ENCODE results near the gene GMNN.

Gene GMNN

DNA sequence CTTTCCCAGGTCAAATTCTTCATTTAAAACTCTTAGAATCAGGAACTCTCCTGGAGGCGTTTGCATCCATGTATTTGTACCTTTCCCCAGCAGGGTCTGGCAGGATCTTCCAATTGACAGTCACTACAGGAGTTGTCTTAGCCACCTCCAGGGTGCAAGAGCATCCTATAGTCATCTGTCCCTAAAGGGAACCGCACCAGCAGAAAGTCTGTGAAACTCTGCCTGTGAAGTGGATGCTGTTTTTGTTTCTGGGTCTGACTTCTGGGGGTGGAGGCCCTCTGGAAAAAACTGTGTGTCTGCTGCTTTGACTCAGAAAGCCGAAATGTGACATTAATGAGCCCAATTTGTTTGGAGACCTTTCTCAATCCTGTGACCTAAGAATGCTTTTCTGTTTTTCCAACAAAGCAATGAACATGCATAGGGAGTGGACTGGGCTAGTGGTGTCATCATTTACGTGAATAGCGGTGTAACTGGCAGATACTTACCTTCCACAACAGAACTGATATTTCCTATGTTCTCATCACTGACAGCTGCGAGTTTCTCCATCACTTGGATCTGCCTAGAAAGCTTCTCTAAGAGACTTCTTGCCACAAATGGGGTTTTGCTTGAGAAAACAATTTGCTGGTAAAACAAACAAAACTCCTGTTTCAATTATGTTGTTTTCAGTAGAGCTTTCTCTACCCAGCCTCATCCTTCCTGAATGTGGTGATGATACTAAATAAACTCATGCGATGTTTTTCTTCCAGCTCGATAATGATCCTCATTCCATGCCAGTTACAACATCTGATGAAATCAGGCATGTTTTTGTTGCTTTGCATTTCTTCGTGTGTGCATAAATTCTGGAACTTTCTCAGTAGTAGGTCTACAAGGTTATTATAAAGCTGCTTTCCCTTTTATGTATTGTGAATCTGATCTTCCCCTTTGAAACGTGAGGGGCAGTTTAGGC, 57.3 kb downstream of the GMNN start:
- in situ Hi-C loops (cut with HindIII; ENCODE audit: low pct_ligation_motif_present, low pct_unique_long_range_greater_than_20kb, low sequenced_read_pairs), result no loop called here

DNA sequence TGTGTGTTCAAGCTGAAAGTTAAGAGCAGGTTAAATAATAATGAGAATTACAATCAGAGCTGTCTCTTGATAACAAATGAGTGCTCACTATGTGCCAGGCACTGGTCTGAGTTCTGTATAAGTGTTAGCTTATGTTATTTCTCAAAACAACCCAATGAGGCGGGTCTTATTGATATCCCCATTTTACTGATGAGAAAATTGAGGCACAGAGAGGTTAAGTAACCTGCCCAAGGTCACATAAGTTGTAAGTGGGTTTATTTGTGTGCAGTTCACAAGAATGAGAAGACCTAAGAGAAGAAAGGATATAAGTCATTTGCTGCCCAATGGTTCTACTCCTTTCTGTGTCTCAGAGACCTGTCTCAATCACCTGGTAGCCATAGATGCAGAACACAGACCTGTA, 58.1 kb downstream of the GMNN start:
- DNase-seq, result no peak
- in situ Hi-C loops (cut with HindIII; ENCODE audit: low pct_ligation_motif_present, low pct_unique_long_range_greater_than_20kb, low sequenced_read_pairs), result no loop called here

More for the DNA sequence above, 57.3 kb downstream of the GMNN start:
- no peak for DNase-seq

DNA sequence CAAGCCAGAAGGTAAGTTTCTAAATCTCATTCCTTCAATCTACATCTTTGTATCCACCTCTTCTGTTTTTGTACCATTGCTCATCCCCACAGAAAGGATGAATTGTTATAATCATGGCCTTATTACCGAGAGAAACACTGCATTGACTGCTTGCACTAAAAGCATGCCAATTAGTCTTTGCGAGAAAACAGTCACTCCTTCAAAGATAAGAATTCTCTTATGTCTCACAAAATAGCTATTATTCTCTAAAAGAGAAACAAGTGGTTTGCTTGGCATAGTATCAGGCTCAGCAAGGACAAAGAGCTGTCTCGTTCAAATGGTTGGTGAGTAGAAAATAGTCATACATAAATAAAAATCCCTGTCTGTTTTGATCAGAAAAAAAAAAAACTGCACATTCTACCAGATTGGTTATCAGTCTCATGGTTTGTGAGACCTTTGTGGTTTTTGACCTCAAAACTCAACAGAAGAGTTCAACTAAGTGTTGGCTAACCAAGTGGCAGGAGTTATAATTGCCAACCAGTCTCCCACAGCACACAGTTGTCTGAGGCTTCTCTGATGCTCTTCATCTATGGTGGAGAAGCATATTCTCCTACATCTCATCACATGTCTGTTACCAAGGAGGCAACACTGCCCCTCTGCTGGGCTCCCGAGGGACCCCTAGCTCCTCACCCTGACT, 59.1 kb downstream of the GMNN start:
- DNase-seq, result no peak
- in situ Hi-C loops (cut with HindIII; ENCODE audit: low pct_ligation_motif_present, low pct_unique_long_range_greater_than_20kb, low sequenced_read_pairs), result no loop called here
